ENCODE data around the gene AFP.

Gene AFP

GRCh38 chr4:73452953-73453700 is 17.1 kb downstream of the AFP start (continued):
- no peak for TF ChIP-seq ZNF8 (CRISPR knock-in tag; IDR thresholded peaks at IDR 0.05)
- no peak for TF ChIP-seq RARB (CRISPR knock-in tag; IDR thresholded peaks at IDR 0.05)
- no peak for TF ChIP-seq ZFP3 (CRISPR knock-in tag; IDR thresholded peaks at IDR 0.05)

- no peak for TF ChIP-seq CSDC2 (CRISPR knock-in tag; IDR thresholded peaks at IDR 0.05)
- no peak for TF ChIP-seq ARNTL (CRISPR knock-in tag; IDR thresholded peaks at IDR 0.05; ENCODE audit: borderline replicate concordance, low read depth)
- TF ChIP-seq BACH2 (CRISPR knock-in tag; IDR thresholded peaks at IDR 0.05; ENCODE audit: borderline replicate concordance): no peak
- TF ChIP-seq ESRRG (CRISPR knock-in tag; IDR thresholded peaks at IDR 0.05): no peak
- TF ChIP-seq ZFP30 (CRISPR knock-in tag; IDR thresholded peaks at IDR 0.05): no peak
- no peak for TF ChIP-seq OSR1 (CRISPR knock-in tag; IDR thresholded peaks at IDR 0.05)
- no peak for TF ChIP-seq PATZ1 (CRISPR knock-in tag; IDR thresholded peaks at IDR 0.05; ENCODE audit: borderline replicate concordance)
- TF ChIP-seq CREB5 (CRISPR knock-in tag; IDR thresholded peaks at IDR 0.05; ENCODE audit: low read depth): no peak
- TF ChIP-seq SNAI2 (CRISPR knock-in tag; IDR thresholded peaks at IDR 0.05): no peak
- ATAC-seq: no peak
Observed at GRCh38 chr4:73453701-73454005, 17.6 kb downstream of the AFP start.

- no peak for ATAC-seq
- no peak for TF ChIP-seq TOX (CRISPR knock-in tag; IDR thresholded peaks at IDR 0.05; ENCODE audit: borderline replicate concordance)
- TF ChIP-seq PPARA (CRISPR knock-in tag; IDR thresholded peaks at IDR 0.05; ENCODE audit: borderline replicate concordance): no peak
- TF ChIP-seq ZFP3 (CRISPR knock-in tag; IDR thresholded peaks at IDR 0.05): no peak
- TF ChIP-seq GLIS3 (CRISPR knock-in tag; IDR thresholded peaks at IDR 0.05): no peak
- TF ChIP-seq CSDC2 (CRISPR knock-in tag; IDR thresholded peaks at IDR 0.05): no peak
- TF ChIP-seq RARB (CRISPR knock-in tag; IDR thresholded peaks at IDR 0.05): no peak
- TF ChIP-seq ZFP30 (CRISPR knock-in tag; IDR thresholded peaks at IDR 0.05): no peak
- TF ChIP-seq ZNF8 (CRISPR knock-in tag; IDR thresholded peaks at IDR 0.05): no peak
- no peak for TF ChIP-seq ZC3H10 (CRISPR knock-in tag; IDR thresholded peaks at IDR 0.05)
- no peak for TF ChIP-seq ESRRG (CRISPR knock-in tag; IDR thresholded peaks at IDR 0.05)
- no peak for TF ChIP-seq ISL1 (CRISPR knock-in tag; IDR thresholded peaks at IDR 0.05)
- no peak for TF ChIP-seq CREB5 (CRISPR knock-in tag; IDR thresholded peaks at IDR 0.05; ENCODE audit: low read depth)
- TF ChIP-seq BACH2 (CRISPR knock-in tag; IDR thresholded peaks at IDR 0.05; ENCODE audit: borderline replicate concordance): no peak
Observed at GRCh38 chr4:73454920-73455319, 18.9 kb downstream of the AFP start.

- ATAC-seq: no peak
- no peak for TF ChIP-seq CREB5 (CRISPR knock-in tag; IDR thresholded peaks at IDR 0.05; ENCODE audit: low read depth)
- TF ChIP-seq CSDC2 (CRISPR knock-in tag; IDR thresholded peaks at IDR 0.05): no peak
- TF ChIP-seq RARB (CRISPR knock-in tag; IDR thresholded peaks at IDR 0.05): no peak
- no peak for TF ChIP-seq TOX (CRISPR knock-in tag; IDR thresholded peaks at IDR 0.05; ENCODE audit: borderline replicate concordance)
Observed at GRCh38 chr4:73456177-73457022, 20.4 kb downstream of the AFP start.
